Measurements from ENCODE around the gene PRR5L.

The PRR5L gene

GRCh38 chr11:36282926-36283325 is 13.2 kb upstream of the PRR5L start:
- Histone ChIP-seq H3K36me3 (ENCODE audit: control insufficient read depth in 1 of 2, insufficient read depth in 2 of 2, low read length in 2 of 2) (peaks cover 23 to 25% of the 10 kb centered on the region in 2 donors), H3K9me3 (ENCODE audit: control insufficient read depth in 1 of 2, low read length in 2 of 2) (no peaks in the 10 kb centered on the region), H3K27ac (ENCODE audit: low read length) (no peak overlapping the region), H3K4me1 (ENCODE audit: control insufficient read depth in 1 of 2, insufficient read depth in 2 of 2, low read length in 2 of 2) (peaks cover 0 to 6% of the 10 kb centered on the region in 2 donors), H3K4me3 (ENCODE audit: low read depth in 1 of 2, low read length in 2 of 2) (no peak overlapping the region), H3K27me3 (ENCODE audit: low read depth, low read length) (no peaks in the 10 kb centered on the region)

GRCh38 chr11:36288442-36289225 is 7.5 kb upstream of the PRR5L start:
- Histone ChIP-seq H3K4me3 (ENCODE audit: low read depth in 1 of 2, low read length in 2 of 2) (peak overlapping the region; percentile 100), H3K9me3 (ENCODE audit: control insufficient read depth in 1 of 2, low read length in 2 of 2) (no peaks in the 10 kb centered on the region), H3K36me3 (ENCODE audit: control insufficient read depth in 1 of 2, insufficient read depth in 2 of 2, low read length in 2 of 2) (no peaks in the 10 kb centered on the region), H3K27me3 (ENCODE audit: low read depth, low read length) (no peaks in the 10 kb centered on the region), H3K27ac (ENCODE audit: low read length) (peak overlapping the region; percentile 63), H3K4me1 (ENCODE audit: control insufficient read depth in 1 of 2, insufficient read depth in 2 of 2, low read length in 2 of 2) (peaks cover 5 to 15% of the 10 kb centered on the region in 2 donors)

GRCh38 chr11:36289226-36289852 is 6.7 kb upstream of the PRR5L start, which contains the start of gene COMMD9:
COMMD9 (minus strand) TSS chr11:36289424; CDS start chr11:36289412, 12 bp downstream.
- Histone ChIP-seq H3K4me1 (ENCODE audit: control insufficient read depth in 1 of 2, insufficient read depth in 2 of 2, low read length in 2 of 2) (peaks cover 5 to 15% of the 10 kb centered on the region in 2 donors), H3K27ac (ENCODE audit: low read length) (peak within 1 kb of the TSS; percentile 63)

GRCh38 chr11:36292311-36292722 is 3.8 kb upstream of the PRR5L start:
- H3K4me1 ChIP-seq (ENCODE audit: control insufficient read depth in 1 of 2, insufficient read depth in 2 of 2, low read length in 2 of 2): peaks cover 5 to 15% of the 10 kb centered on the region in 2 donors
- no peak overlapping the region for H3K4me3 ChIP-seq (ENCODE audit: low read depth in 1 of 2, low read length in 2 of 2)
- H3K36me3 ChIP-seq (ENCODE audit: control insufficient read depth in 1 of 2, insufficient read depth in 2 of 2, low read length in 2 of 2): no peaks in the 10 kb centered on the region
- H3K27me3 ChIP-seq (ENCODE audit: low read depth, low read length): no peaks in the 10 kb centered on the region
- no peak overlapping the region for H3K27ac ChIP-seq (ENCODE audit: low read length)
- H3K9me3 ChIP-seq (ENCODE audit: control insufficient read depth in 1 of 2, low read length in 2 of 2): no peaks in the 10 kb centered on the region

More at GRCh38 chr11:36289226-36289852, 6.7 kb upstream of the PRR5L start, which contains the start of gene COMMD9:
- Histone ChIP-seq H3K9me3 (ENCODE audit: control insufficient read depth in 1 of 2, low read length in 2 of 2) (no peaks in the 10 kb centered on the region), H3K36me3 (ENCODE audit: control insufficient read depth in 1 of 2, insufficient read depth in 2 of 2, low read length in 2 of 2) (no peaks in the 10 kb centered on the region), H3K27me3 (ENCODE audit: low read depth, low read length) (no peaks in the 10 kb centered on the region), H3K4me3 (ENCODE audit: low read depth in 1 of 2, low read length in 2 of 2) (peak within 1 kb of the TSS; percentile 100)

- no peak overlapping the region for H3K4me3 ChIP-seq (ENCODE audit: low read depth in 1 of 2, low read length in 2 of 2)
These were observed 926 bp downstream of the PRR5L start for GRCh38 chr11:36296884-36297543.

GRCh38 chr11:36300650-36301049 is 4.6 kb downstream of the PRR5L start:
- no peaks in the 10 kb centered on the region for H3K4me1 ChIP-seq (ENCODE audit: control insufficient read depth in 1 of 2, insufficient read depth in 2 of 2, low read length in 2 of 2)
- no peak overlapping the region for H3K4me3 ChIP-seq (ENCODE audit: low read depth in 1 of 2, low read length in 2 of 2)
- H3K9me3 ChIP-seq (ENCODE audit: control insufficient read depth in 1 of 2, low read length in 2 of 2): no peaks in the 10 kb centered on the region
- H3K27me3 ChIP-seq (ENCODE audit: low read depth, low read length): no peaks in the 10 kb centered on the region
- H3K27ac ChIP-seq (ENCODE audit: low read length): no peak overlapping the region
- H3K36me3 ChIP-seq (ENCODE audit: control insufficient read depth in 1 of 2, insufficient read depth in 2 of 2, low read length in 2 of 2): no peaks in the 10 kb centered on the region

More at GRCh38 chr11:36296884-36297543, 926 bp downstream of the PRR5L start:
- Histone ChIP-seq H3K9me3 (ENCODE audit: control insufficient read depth in 1 of 2, low read length in 2 of 2) (no peaks in the 10 kb centered on the region), H3K36me3 (ENCODE audit: control insufficient read depth in 1 of 2, insufficient read depth in 2 of 2, low read length in 2 of 2) (no peaks in the 10 kb centered on the region), H3K27ac (ENCODE audit: low read length) (no peak overlapping the region), H3K27me3 (ENCODE audit: low read depth, low read length) (no peaks in the 10 kb centered on the region), H3K4me1 (ENCODE audit: control insufficient read depth in 1 of 2, insufficient read depth in 2 of 2, low read length in 2 of 2) (no peaks in the 10 kb centered on the region)

GRCh38 chr11:36304351-36304750 is 8.3 kb downstream of the PRR5L start:
- Histone ChIP-seq H3K27ac (ENCODE audit: low read length) (no peak overlapping the region), H3K4me3 (ENCODE audit: low read depth in 1 of 2, low read length in 2 of 2) (no peak overlapping the region), H3K36me3 (ENCODE audit: control insufficient read depth in 1 of 2, insufficient read depth in 2 of 2, low read length in 2 of 2) (no peaks in the 10 kb centered on the region), H3K9me3 (ENCODE audit: control insufficient read depth in 1 of 2, low read length in 2 of 2) (no peaks in the 10 kb centered on the region), H3K27me3 (ENCODE audit: low read depth, low read length) (no peaks in the 10 kb centered on the region), H3K4me1 (ENCODE audit: control insufficient read depth in 1 of 2, insufficient read depth in 2 of 2, low read length in 2 of 2) (no peaks in the 10 kb centered on the region)

- Histone ChIP-seq H3K27me3 (ENCODE audit: low read depth, low read length) (no peaks in the 10 kb centered on the region), H3K27ac (ENCODE audit: low read length) (no peak overlapping the region), H3K36me3 (ENCODE audit: control insufficient read depth in 1 of 2, insufficient read depth in 2 of 2, low read length in 2 of 2) (no peaks in the 10 kb centered on the region), H3K9me3 (ENCODE audit: control insufficient read depth in 1 of 2, low read length in 2 of 2) (no peaks in the 10 kb centered on the region), H3K4me3 (ENCODE audit: low read depth in 1 of 2, low read length in 2 of 2) (no peak overlapping the region), H3K4me1 (ENCODE audit: control insufficient read depth in 1 of 2, insufficient read depth in 2 of 2, low read length in 2 of 2) (no peaks in the 10 kb centered on the region)
These were observed 9.0 kb downstream of the PRR5L start for GRCh38 chr11:36305047-36305446.

GRCh38 chr11:36306888-36307287 is 10.8 kb downstream of the PRR5L start:
- H3K27me3 ChIP-seq (ENCODE audit: low read depth, low read length): no peaks in the 10 kb centered on the region
- no peaks in the 10 kb centered on the region for H3K9me3 ChIP-seq (ENCODE audit: control insufficient read depth in 1 of 2, low read length in 2 of 2)
- no peaks in the 10 kb centered on the region for H3K36me3 ChIP-seq (ENCODE audit: control insufficient read depth in 1 of 2, insufficient read depth in 2 of 2, low read length in 2 of 2)
- no peaks in the 10 kb centered on the region for H3K4me1 ChIP-seq (ENCODE audit: control insufficient read depth in 1 of 2, insufficient read depth in 2 of 2, low read length in 2 of 2)
- no peak overlapping the region for H3K27ac ChIP-seq (ENCODE audit: low read length)
- H3K4me3 ChIP-seq (ENCODE audit: low read depth in 1 of 2, low read length in 2 of 2): no peak overlapping the region

GRCh38 chr11:36308577-36308976 is 12.5 kb downstream of the PRR5L start:
- H3K4me3 ChIP-seq (ENCODE audit: low read depth in 1 of 2, low read length in 2 of 2): no peak overlapping the region
- no peaks in the 10 kb centered on the region for H3K27me3 ChIP-seq (ENCODE audit: low read depth, low read length)
- no peak overlapping the region for H3K27ac ChIP-seq (ENCODE audit: low read length)
- H3K36me3 ChIP-seq (ENCODE audit: control insufficient read depth in 1 of 2, insufficient read depth in 2 of 2, low read length in 2 of 2): no peaks in the 10 kb centered on the region
- H3K4me1 ChIP-seq (ENCODE audit: control insufficient read depth in 1 of 2, insufficient read depth in 2 of 2, low read length in 2 of 2): no peaks in the 10 kb centered on the region
- no peaks in the 10 kb centered on the region for H3K9me3 ChIP-seq (ENCODE audit: control insufficient read depth in 1 of 2, low read length in 2 of 2)

GRCh38 chr11:36309779-36310178 is 13.7 kb downstream of the PRR5L start:
- Histone ChIP-seq H3K27ac (ENCODE audit: low read length) (no peak overlapping the region), H3K4me1 (ENCODE audit: control insufficient read depth in 1 of 2, insufficient read depth in 2 of 2, low read length in 2 of 2) (no peaks in the 10 kb centered on the region), H3K9me3 (ENCODE audit: control insufficient read depth in 1 of 2, low read length in 2 of 2) (no peaks in the 10 kb centered on the region), H3K4me3 (ENCODE audit: low read depth in 1 of 2, low read length in 2 of 2) (no peak overlapping the region), H3K27me3 (ENCODE audit: low read depth, low read length) (no peaks in the 10 kb centered on the region), H3K36me3 (ENCODE audit: control insufficient read depth in 1 of 2, insufficient read depth in 2 of 2, low read length in 2 of 2) (no peaks in the 10 kb centered on the region)

Data from muscle layer of duodenum (tissue), 2 donors.